ENCODE data around the gene LAMB1.

LAMB1 gene

GRCh38 chr7:108009873-108010272 lies 6.9 kb upstream of the LAMB1 start:
- DNase-seq (ENCODE audit: low read depth in 1 of 2, low spot score in 1 of 2), result no peak
- Histone ChIP-seq H3K27me3 (ENCODE audit: insufficient read depth, poor library complexity, severe bottlenecking) (peaks cover 11% of the 10 kb centered on the region), H3K4me3 (replicated peaks; ENCODE audit: insufficient read depth, low read length) (no peak overlapping the region), H3K27ac (replicated peaks) (no peak overlapping the region)
- TF ChIP-seq GABPA (IDR thresholded peaks at IDR 0.05; ENCODE audit: low read depth) (no peak), SPI1 (IDR thresholded peaks at IDR 0.05; ENCODE audit: borderline replicate concordance, low read depth) (no peak), POLR2AphosphoS5 (IDR thresholded peaks at IDR 0.05; ENCODE audit: low read depth) (no peak)
- TF ChIP-seq, protein P1, sequence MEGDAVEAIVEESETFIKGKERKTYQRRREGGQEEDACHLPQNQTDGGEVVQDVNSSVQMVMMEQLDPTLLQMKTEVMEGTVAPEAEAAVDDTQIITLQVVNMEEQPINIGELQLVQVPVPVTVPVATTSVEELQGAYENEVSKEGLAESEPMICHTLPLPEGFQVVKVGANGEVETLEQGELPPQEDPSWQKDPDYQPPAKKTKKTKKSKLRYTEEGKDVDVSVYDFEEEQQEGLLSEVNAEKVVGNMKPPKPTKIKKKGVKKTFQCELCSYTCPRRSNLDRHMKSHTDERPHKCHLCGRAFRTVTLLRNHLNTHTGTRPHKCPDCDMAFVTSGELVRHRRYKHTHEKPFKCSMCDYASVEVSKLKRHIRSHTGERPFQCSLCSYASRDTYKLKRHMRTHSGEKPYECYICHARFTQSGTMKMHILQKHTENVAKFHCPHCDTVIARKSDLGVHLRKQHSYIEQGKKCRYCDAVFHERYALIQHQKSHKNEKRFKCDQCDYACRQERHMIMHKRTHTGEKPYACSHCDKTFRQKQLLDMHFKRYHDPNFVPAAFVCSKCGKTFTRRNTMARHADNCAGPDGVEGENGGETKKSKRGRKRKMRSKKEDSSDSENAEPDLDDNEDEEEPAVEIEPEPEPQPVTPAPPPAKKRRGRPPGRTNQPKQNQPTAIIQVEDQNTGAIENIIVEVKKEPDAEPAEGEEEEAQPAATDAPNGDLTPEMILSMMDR (IDR thresholded peaks at IDR 0.05; ENCODE audit: insufficient read depth, low read length), result no peak

GRCh38 chr7:108008827-108009226 lies 5.9 kb upstream of the LAMB1 start:
- DNase-seq (ENCODE audit: low read depth in 1 of 2, low spot score in 1 of 2), result no peak
- Histone ChIP-seq H3K27ac (replicated peaks) (no peak overlapping the region), H3K27me3 (ENCODE audit: insufficient read depth, poor library complexity, severe bottlenecking) (peaks cover 20% of the 10 kb centered on the region), H3K4me3 (replicated peaks; ENCODE audit: insufficient read depth, low read length) (no peak overlapping the region)
- TF ChIP-seq, protein P1 (IDR thresholded peaks at IDR 0.05; ENCODE audit: insufficient read depth, low read length), result no peak
- TF ChIP-seq SPI1 (IDR thresholded peaks at IDR 0.05; ENCODE audit: borderline replicate concordance, low read depth) (no peak), POLR2AphosphoS5 (IDR thresholded peaks at IDR 0.05; ENCODE audit: low read depth) (no peak), GABPA (IDR thresholded peaks at IDR 0.05; ENCODE audit: low read depth) (no peak), REST (IDR thresholded peaks at IDR 0.05; ENCODE audit: insufficient replicate concordance, low read depth) (no peak)

DNA sequence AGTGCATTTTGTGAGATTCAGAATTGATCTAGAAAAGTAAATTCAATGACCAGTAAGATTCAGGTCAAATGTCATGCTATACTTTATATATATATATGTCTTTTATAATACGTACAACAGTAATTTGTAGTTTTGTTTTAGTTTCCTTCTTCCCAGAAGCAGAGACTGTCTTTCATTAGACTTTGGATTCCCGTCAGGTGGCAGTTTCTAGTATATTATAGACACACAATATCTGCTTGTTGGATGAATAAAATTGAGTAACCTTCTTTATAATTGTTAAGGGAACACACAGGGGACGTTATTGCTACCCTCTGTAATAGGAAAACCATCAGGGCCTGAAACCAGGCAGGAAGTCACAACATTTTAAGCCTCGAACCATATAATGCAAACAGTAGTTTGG lies 5.3 kb upstream of the LAMB1 start:
- no peak overlapping the region for H3K27ac ChIP-seq (replicated peaks)

More for the DNA sequence above, 5.3 kb upstream of the LAMB1 start:
- Histone ChIP-seq H3K4me3 (replicated peaks; ENCODE audit: insufficient read depth, low read length) (no peak overlapping the region), H3K27me3 (ENCODE audit: insufficient read depth, poor library complexity, severe bottlenecking) (peaks cover 26% of the 10 kb centered on the region)
- TF ChIP-seq POLR2AphosphoS5 (IDR thresholded peaks at IDR 0.05; ENCODE audit: low read depth) (no peak), REST (IDR thresholded peaks at IDR 0.05; ENCODE audit: insufficient replicate concordance, low read depth) (no peak), GABPA (IDR thresholded peaks at IDR 0.05; ENCODE audit: low read depth) (no peak), SPI1 (IDR thresholded peaks at IDR 0.05; ENCODE audit: borderline replicate concordance, low read depth) (no peak)
- TF ChIP-seq, protein P1 (IDR thresholded peaks at IDR 0.05; ENCODE audit: insufficient read depth, low read length), result no peak
- DNase-seq (ENCODE audit: low read depth in 1 of 2, low spot score in 1 of 2), result no peak

All from HL-60 (cell line).